Measurements from ENCODE around the gene BACH2. TPM values are rescaled to one million over a fixed set of nuclear protein-coding genes. Genes with fewer than 3 reads are reported as not detected.
A peak's percentile ranks its signal among the peaks of the same experiment; 100 is the strongest.
"Not testable (repeated sequence)": the region's sequence is repeated elsewhere in the genome, so short reads cannot be mapped to it uniquely, and the experiment has no call there.

The BACH2 gene
- total RNA-seq, 2 experiments from 2014 or later: 73.1 to 78.0 TPM

GRCh38 chr6:90126839-90127238 lies 169.8 kb downstream of the BACH2 start:
- Mint-ChIP-seq H3K4me1 (peaks cover 72% of the 10 kb centered on the region), H3K27me3 (no peaks in the 10 kb centered on the region), H3K4me3 (peak overlapping the region; percentile 68), H3K27ac (peak overlapping the region; percentile 62), H3K9me3 (no peaks in the 10 kb centered on the region), H3K36me3 (peaks cover 44% of the 10 kb centered on the region)
- DNase-seq: no peak

GRCh38 chr6:90126181-90126580 lies 170.5 kb downstream of the BACH2 start:
- peaks cover 44% of the 10 kb centered on the region for H3K36me3 Mint-ChIP-seq
- H3K27me3 Mint-ChIP-seq: no peaks in the 10 kb centered on the region
- H3K27ac Mint-ChIP-seq: peak overlapping the region; percentile 62
- no peaks in the 10 kb centered on the region for H3K9me3 Mint-ChIP-seq
- DNase-seq: no peak
- peak overlapping the region; percentile 49 for H3K4me3 Mint-ChIP-seq
- H3K4me1 Mint-ChIP-seq: peaks cover 67% of the 10 kb centered on the region

- Mint-ChIP-seq H3K4me3 (no peak overlapping the region), H3K4me1 (peaks cover 69% of the 10 kb centered on the region), H3K36me3 (peaks cover 40% of the 10 kb centered on the region), H3K9me3 (no peaks in the 10 kb centered on the region), H3K27ac (peak overlapping the region; percentile 81), H3K27me3 (no peaks in the 10 kb centered on the region)
- no peak for DNase-seq
Measured at GRCh38 chr6:90124874-90125510, 171.7 kb downstream of the BACH2 start.

GRCh38 chr6:90123831-90124230 lies 172.8 kb downstream of the BACH2 start:
- Mint-ChIP-seq H3K4me1 (peaks cover 76% of the 10 kb centered on the region), H3K36me3 (peaks cover 39% of the 10 kb centered on the region), H3K4me3 (no peak overlapping the region), H3K27ac (peak overlapping the region; percentile 81), H3K9me3 (no peaks in the 10 kb centered on the region), H3K27me3 (no peaks in the 10 kb centered on the region)
- peak; percentile 67 for DNase-seq

GRCh38 chr6:90121982-90122381 lies 174.7 kb downstream of the BACH2 start:
- no peaks in the 10 kb centered on the region for H3K27me3 Mint-ChIP-seq
- H3K36me3 Mint-ChIP-seq: peaks cover 43% of the 10 kb centered on the region
- peaks cover 4% of the 10 kb centered on the region for H3K9me3 Mint-ChIP-seq
- H3K4me3 Mint-ChIP-seq: peak overlapping the region; percentile 37
- peak; percentile 47 for DNase-seq
- H3K4me1 Mint-ChIP-seq: peaks cover 83% of the 10 kb centered on the region
- peak overlapping the region; percentile 89 for H3K27ac Mint-ChIP-seq

GRCh38 chr6:90120327-90120726 lies 176.3 kb downstream of the BACH2 start:
- no peak overlapping the region for H3K27ac Mint-ChIP-seq
- peaks cover 57% of the 10 kb centered on the region for H3K36me3 Mint-ChIP-seq
- peaks cover 72% of the 10 kb centered on the region for H3K4me1 Mint-ChIP-seq

GRCh38 chr6:90119618-90120017 lies 177.0 kb downstream of the BACH2 start:
- Mint-ChIP-seq H3K36me3 (peaks cover 62% of the 10 kb centered on the region), H3K27me3 (no peaks in the 10 kb centered on the region), H3K4me1 (peaks cover 68% of the 10 kb centered on the region), H3K27ac (peak overlapping the region; percentile 59), H3K4me3 (no peak overlapping the region), H3K9me3 (peaks cover 20% of the 10 kb centered on the region)
- no peak for DNase-seq

More at GRCh38 chr6:90120327-90120726, 176.3 kb downstream of the BACH2 start:
- peaks cover 15% of the 10 kb centered on the region for H3K9me3 Mint-ChIP-seq
- no peak for DNase-seq
- H3K27me3 Mint-ChIP-seq: no peaks in the 10 kb centered on the region
- H3K4me3 Mint-ChIP-seq: no peak overlapping the region

- DNase-seq: no peak
- H3K27ac Mint-ChIP-seq: no peak overlapping the region
- H3K4me1 Mint-ChIP-seq: peaks cover 62% of the 10 kb centered on the region
- peaks cover 30% of the 10 kb centered on the region for H3K9me3 Mint-ChIP-seq
- H3K4me3 Mint-ChIP-seq: no peak overlapping the region
- no peaks in the 10 kb centered on the region for H3K27me3 Mint-ChIP-seq
- H3K36me3 Mint-ChIP-seq: peaks cover 69% of the 10 kb centered on the region
Measured at GRCh38 chr6:90118581-90118980, 178.1 kb downstream of the BACH2 start.

- Mint-ChIP-seq H3K4me3 (no peak overlapping the region), H3K27ac (no peak overlapping the region), H3K4me1 (peaks cover 62% of the 10 kb centered on the region), H3K36me3 (peaks cover 72% of the 10 kb centered on the region), H3K9me3 (peaks cover 34% of the 10 kb centered on the region), H3K27me3 (no peaks in the 10 kb centered on the region)
- no peak for DNase-seq
Measured at GRCh38 chr6:90118069-90118468, 178.6 kb downstream of the BACH2 start.

- H3K27me3 Mint-ChIP-seq, H3K27ac Mint-ChIP-seq, H3K4me3 Mint-ChIP-seq, DNase-seq: not testable (repeated sequence)
- Mint-ChIP-seq H3K4me1 (peaks cover 66% of the 10 kb centered on the region), H3K9me3 (peaks cover 44% of the 10 kb centered on the region), H3K36me3 (peaks cover 78% of the 10 kb centered on the region)
Measured at GRCh38 chr6:90116126-90116525, 180.5 kb downstream of the BACH2 start.

GRCh38 chr6:90113389-90113788 lies 183.3 kb downstream of the BACH2 start:
- H3K36me3 Mint-ChIP-seq: peaks cover 83% of the 10 kb centered on the region
- no peak for DNase-seq
- peaks cover 45% of the 10 kb centered on the region for H3K9me3 Mint-ChIP-seq
- H3K4me3 Mint-ChIP-seq: no peak overlapping the region
- H3K4me1 Mint-ChIP-seq: peaks cover 70% of the 10 kb centered on the region
- peak overlapping the region; percentile 82 for H3K27ac Mint-ChIP-seq
- no peaks in the 10 kb centered on the region for H3K27me3 Mint-ChIP-seq

GRCh38 chr6:90111387-90111786 lies 185.3 kb downstream of the BACH2 start:
- no peaks in the 10 kb centered on the region for H3K27me3 Mint-ChIP-seq
- H3K4me1 Mint-ChIP-seq: peaks cover 73% of the 10 kb centered on the region
- H3K27ac Mint-ChIP-seq: peak overlapping the region; percentile 82
- no peak for DNase-seq
- H3K4me3 Mint-ChIP-seq: peak overlapping the region; percentile 30
- H3K36me3 Mint-ChIP-seq: peaks cover 74% of the 10 kb centered on the region
- H3K9me3 Mint-ChIP-seq: peaks cover 37% of the 10 kb centered on the region

GRCh38 chr6:90110971-90111370 lies 185.7 kb downstream of the BACH2 start:
- peak overlapping the region; percentile 82 for H3K27ac Mint-ChIP-seq
- H3K4me1 Mint-ChIP-seq: peaks cover 73% of the 10 kb centered on the region
- H3K27me3 Mint-ChIP-seq: no peaks in the 10 kb centered on the region
- peaks cover 33% of the 10 kb centered on the region for H3K9me3 Mint-ChIP-seq
- H3K4me3 Mint-ChIP-seq: peak overlapping the region; percentile 30
- peaks cover 71% of the 10 kb centered on the region for H3K36me3 Mint-ChIP-seq
- DNase-seq: peak; percentile 74

GRCh38 chr6:90109141-90109540 lies 187.5 kb downstream of the BACH2 start:
- DNase-seq: peak; percentile 42
- Mint-ChIP-seq H3K4me1 (peaks cover 84% of the 10 kb centered on the region), H3K36me3 (peaks cover 63% of the 10 kb centered on the region), H3K27ac (peak overlapping the region; percentile 90), H3K9me3 (peaks cover 20% of the 10 kb centered on the region), H3K4me3 (peak overlapping the region; percentile 65), H3K27me3 (no peaks in the 10 kb centered on the region)

GRCh38 chr6:90107771-90108282 lies 188.8 kb downstream of the BACH2 start:
- Mint-ChIP-seq H3K27ac (peak overlapping the region; percentile 93), H3K27me3 (no peaks in the 10 kb centered on the region), H3K36me3 (peaks cover 62% of the 10 kb centered on the region), H3K9me3 (peaks cover 8% of the 10 kb centered on the region), H3K4me1 (peaks cover 92% of the 10 kb centered on the region), H3K4me3 (peak overlapping the region; percentile 56)
- DNase-seq: peak; percentile 50

- Mint-ChIP-seq H3K27ac (peak overlapping the region; percentile 93), H3K36me3 (peaks cover 59% of the 10 kb centered on the region), H3K27me3 (no peaks in the 10 kb centered on the region), H3K4me3 (peak overlapping the region; percentile 56), H3K9me3 (peaks cover 4% of the 10 kb centered on the region), H3K4me1 (peaks cover 89% of the 10 kb centered on the region)
- DNase-seq: no peak
Measured at GRCh38 chr6:90107371-90107770, 189.3 kb downstream of the BACH2 start.
